ENCODE measurements around the gene DNAJC4.

Gene DNAJC4, protein sequence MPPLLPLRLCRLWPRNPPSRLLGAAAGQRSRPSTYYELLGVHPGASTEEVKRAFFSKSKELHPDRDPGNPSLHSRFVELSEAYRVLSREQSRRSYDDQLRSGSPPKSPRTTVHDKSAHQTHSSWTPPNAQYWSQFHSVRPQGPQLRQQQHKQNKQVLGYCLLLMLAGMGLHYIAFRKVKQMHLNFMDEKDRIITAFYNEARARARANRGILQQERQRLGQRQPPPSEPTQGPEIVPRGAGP

DNA sequence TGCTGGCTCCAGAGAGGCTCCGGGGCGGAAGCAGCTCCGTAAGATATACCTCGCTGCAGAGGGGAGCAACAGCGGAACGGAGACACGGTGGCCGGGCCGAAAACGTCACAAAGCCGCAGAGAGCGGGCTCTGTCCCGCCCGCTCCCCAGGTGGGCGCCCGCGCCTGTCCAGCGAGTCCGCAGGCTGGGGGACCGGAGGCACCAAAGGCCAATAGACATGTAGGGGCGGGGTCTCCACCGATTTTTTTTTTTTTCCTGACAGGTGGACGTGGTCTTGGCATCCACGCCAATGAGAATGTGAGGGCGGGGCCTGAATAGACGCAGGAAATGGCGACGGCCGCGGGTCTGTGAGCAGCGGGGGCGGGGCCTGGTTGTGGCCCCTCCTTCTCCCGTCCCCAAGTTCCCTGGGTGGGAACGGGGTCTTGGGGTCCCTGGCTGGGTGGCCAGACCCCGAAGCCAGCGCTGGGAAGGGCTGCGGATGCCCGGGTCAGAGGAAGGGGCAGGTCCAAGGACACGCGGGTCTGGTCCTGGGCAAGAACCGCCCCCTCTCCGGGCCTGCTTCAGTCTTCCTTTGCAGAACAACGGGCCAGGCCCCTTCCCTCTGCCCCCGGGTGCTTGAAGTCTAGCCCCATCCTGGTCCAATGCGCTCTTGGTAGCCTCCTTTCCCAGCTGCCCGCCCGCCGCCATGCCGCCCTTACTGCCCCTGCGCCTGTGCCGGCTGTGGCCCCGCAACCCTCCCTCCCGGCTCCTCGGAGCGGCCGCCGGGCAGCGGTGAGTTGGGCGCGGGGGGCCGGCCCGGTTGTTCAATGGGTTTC, at the start of gene DNAJC4:
Gene DNAJC4 (plus strand): TSS at position 378 of the 814 bp plus-strand sequence. CDS start 307 bp downstream, at position 685.
- DNase-seq = peak; percentile 95

DNA sequence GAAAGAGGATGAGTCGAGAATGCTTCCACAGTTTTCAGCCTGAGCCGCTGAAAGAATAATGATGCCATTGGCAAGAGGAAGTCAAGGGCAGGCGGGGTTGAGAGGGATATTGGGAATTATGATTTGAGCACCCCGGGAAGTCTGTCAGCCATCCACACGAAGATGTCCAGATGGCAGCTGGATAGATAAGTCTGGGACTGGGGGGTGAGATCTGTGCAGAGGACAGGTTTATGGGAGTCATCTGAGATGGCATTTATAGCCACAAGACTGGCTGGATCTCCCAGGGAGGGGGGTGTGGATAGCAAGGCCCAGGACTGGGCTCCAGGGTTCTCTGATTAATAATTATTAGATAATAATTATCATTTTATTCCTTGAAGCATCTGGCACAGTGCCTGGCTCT, 49.5 kb upstream of the DNAJC4 start:
- no peak for DNase-seq

DNA sequence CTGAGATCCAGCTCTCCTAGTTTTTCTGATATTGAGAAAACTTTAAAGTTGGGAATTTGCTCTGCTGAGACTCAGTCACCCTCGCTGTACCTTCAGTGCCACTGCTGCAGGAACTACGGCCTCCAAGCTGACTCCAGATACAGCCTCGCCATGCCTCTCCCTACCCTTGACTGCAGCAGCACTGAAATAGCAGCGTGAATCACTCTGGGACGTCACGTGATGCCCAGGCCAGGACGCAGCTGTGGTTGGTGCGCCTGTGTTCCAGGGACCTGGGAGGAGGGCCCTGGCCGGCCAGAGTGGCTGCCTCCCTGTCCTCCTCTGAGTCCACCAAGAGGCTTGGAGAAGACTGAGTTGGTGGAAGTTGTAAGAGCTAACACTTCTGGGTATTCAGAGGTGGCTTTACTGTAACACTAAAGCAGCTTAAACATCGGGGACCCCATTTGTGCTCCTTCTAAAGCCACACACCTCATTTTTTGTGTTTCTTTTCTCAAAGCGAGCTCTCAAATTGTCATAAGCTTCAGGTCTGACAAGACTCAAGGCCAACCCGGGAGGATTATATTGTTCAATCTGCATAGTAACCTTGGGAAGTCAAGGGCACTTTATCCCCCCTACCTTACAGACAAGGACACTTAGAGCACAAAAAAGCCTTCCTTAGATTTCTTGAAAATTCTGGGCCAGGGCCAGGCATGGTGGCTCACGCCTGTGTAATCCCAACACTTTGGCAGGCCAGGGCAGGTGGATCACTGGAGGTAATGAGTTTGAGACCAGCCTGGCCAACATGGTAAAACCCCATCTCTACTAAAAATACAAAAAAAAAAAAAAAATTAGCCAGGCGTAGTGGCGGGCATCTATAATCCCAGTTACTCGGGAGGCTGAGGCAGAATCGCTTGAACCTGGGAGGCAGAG, 48.6 kb upstream of the DNAJC4 start:
- peak; percentile 66 for DNase-seq

DNA sequence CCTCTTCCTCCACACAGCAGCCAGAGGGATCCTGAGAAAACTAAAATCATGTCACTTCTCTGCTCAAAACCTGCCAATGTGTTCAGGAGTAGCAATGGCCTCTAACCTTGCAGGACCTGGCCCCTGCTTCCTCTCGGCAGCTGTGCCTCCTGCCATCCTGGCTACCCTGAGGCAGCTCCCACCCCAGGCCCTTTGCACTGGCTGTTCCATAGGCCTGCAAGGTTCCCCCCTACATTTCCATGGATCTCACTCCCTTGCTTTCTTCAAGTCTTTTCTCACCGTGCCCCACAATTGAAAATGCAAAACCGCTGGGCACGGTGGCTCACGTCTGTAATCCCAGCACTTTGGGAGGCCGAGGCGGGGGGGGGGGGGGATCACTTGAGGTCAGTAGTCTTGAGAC, 46.5 kb upstream of the DNAJC4 start:
- DNase-seq = no peak

DNA sequence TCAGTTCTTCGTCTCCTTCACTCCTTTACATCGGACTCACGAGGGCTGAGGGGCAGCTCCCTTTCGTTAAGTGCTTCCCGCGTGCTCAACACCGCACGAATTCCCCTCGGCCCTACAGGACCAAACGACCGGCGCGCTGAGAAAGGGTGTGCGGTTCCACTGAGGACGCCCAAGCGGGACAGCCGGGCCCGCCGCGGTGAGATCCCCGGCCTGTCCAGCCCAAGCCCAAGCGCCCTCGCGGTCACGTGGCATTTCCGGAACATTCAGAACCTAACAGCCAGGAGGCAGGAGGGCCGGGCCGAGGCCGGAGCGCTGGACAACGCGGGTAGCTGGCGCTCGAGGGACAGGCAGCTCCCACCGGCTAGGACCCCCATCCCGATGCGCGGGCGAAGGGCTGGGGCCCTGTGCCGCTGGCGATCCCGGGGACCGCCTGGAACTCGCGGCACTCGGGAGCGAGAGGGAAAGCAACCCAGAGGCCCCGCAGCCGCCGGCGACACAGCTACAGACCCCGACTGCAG, 45.1 kb upstream of the DNAJC4 start:
- DNase-seq = peak; percentile 39

DNA sequence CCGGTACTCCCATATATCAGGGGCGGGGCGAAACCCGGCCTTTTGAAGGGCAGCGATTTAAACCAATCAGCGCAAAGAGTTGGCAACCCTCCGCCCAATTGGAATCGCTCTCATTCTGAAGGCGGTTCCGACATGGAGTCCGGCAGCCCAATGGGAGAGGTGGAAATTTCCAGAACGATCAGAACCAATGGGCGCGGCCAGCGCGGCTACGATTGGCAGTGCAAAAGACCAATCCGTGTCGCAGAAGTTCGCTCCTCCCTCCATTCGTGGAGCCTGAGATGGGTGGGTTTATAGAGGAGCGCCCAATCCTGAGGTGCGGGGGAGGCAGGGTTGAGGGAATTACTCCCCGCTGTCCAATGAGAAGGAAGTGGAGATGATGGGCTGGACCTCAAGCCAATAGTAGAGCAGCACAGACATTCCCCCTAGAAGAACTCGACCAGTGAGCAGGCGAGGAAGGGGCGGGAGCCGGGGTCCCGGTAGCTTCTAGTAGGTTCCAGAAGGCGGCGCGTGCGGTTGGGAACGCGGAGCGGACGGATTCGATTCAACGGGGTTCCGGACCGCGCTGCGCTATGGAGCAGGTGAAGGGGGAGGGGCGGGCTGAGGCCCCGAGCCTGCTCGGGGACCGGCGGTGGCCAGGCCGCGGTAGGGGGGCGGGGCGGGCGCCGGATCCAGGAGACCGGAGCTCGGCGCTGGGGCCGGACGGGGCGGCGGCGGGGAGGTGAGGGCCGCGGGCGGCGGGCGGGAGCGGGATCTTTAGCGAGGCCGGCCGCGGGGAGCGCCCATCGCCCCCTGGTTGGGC, 44.5 kb upstream of the DNAJC4 start, which contains the start of gene STIP1:
Gene STIP1 (plus strand): TSS at position 479 of the 799 bp plus-strand sequence. CDS start 91 bp downstream, at position 570.
- DNase-seq = peak; percentile 99

DNA sequence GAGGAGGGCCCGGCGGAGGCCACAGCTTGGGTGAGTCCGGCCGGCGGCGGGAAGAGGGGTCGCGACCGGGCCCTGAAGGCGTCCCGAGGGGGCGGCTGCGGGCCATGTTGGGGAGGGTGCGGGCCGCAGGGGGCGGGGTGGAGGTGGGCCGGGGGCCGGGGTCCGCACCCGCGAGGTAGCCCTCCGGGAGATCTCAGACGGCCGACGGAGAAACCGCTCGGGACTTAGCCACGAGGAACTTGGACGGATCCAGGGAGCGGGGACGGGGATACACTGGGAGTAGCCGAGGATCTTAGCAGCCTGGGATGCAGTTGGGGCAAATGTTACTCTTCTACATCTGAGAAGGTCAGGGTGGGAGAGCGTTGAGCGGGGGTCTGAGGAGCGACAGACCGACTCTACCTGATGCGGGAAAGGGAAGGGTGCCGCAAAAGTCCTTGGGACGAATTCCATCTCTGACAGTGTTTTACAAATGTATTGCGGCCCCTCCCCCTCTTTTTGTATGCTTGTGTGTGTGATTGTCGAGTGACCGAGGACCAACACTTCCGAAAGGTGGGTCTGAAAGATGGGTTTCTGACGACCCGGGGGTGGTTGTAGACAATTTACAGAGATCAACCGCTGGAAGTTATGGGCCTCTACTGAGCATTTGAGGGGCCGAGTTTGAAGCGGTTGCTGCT, 43.7 kb upstream of the DNAJC4 start:
- DNase-seq = no peak

DNA sequence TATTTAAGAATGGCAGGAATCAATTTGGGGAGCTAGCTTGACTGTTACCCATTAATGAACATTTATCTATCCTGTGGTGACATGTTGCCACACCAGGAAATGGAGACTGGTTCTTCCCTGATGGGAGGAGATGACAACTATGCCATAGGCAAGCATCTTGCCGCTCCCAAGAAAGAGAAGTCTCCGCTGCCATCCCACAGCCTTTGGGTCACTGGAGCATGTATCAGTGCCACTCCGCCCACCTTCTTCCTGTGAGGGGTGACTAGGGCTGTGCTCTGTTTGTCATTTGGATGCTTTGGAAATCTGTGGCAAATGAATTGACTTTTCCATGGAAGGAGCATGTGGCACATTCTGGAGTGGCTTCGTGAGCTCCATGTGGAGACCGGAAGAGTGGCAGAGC, 37.9 kb upstream of the DNAJC4 start:
- DNase-seq = no peak

DNA sequence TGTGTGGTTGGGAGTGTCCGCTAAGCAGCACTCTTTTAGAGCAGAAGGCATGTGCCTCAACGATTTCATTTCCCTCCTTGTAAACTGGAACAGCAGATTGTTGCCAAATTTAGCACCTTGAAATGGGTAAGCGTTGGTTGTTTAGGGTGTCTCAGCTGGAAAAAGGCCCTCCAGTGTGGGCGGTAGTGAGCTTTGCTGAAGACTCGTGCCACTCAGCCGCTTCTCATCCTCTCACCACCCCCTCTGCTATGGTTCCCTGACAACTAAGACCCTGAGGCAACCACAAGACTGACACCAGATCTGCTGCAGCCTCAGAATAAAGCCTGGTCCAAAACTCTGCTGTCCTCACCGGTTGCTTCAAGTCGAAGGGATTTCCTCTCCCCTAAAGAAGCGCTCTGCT, 33.7 kb upstream of the DNAJC4 start:
- no peak for DNase-seq

DNA sequence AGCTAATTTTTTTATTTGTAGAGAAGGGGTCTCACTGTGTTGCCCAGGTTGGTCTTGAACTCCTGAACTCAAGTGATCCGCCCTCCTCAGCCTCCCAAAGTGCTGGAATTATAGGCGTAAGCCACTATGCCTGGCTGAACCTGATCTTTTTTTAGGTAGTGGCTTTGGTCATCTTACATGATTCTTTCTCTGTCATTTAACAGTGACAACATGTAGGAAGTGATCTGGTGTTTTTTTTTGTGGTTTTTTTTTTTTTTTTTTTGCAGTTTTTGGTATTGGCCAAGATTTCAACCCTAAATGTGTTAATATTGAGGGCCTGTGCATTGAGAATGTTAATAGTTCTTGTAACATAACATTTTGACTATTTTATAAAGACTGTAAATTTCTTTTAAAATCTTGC, 31.8 kb upstream of the DNAJC4 start:
- DNase-seq = no peak

DNA sequence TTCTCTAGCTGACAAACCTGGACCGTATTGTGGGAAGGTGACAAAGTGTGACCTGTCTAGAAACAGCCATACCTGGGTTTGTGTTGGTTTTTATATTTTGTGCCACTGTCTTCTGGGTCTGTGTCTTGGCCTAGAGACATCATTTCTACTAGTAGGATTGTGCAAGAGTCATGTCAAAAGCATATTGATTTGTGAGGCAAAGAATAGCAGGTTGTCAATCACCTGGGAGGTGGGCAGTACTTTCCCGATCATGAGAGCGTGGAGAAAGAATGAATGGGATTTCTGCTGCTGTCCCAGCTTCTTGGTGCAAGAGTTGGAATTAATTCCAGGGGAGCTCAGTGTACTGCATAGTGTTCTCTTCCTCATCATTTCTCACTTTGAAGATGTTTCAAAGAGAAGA, 28.8 kb upstream of the DNAJC4 start:
- no peak for DNase-seq

DNA sequence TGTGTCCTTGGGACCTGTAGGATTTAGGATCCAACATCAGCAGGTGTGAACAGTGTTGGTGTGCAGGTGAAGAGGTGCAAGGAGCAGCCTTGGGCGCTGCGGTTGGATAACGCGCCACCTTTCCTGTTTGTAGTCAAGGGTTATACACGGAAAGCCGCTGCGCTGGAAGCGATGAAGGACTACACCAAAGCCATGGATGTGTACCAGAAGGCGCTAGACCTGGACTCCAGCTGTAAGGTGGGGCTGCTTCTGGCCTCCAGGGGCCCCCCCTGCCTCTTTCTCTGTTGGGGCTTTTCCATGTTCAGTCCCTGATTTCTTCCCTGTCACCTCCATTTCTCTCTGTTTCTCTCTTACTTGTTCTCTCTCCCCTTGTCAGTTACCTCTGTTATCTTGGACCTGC, 27.4 kb upstream of the DNAJC4 start:
- DNase-seq = no peak

DNA sequence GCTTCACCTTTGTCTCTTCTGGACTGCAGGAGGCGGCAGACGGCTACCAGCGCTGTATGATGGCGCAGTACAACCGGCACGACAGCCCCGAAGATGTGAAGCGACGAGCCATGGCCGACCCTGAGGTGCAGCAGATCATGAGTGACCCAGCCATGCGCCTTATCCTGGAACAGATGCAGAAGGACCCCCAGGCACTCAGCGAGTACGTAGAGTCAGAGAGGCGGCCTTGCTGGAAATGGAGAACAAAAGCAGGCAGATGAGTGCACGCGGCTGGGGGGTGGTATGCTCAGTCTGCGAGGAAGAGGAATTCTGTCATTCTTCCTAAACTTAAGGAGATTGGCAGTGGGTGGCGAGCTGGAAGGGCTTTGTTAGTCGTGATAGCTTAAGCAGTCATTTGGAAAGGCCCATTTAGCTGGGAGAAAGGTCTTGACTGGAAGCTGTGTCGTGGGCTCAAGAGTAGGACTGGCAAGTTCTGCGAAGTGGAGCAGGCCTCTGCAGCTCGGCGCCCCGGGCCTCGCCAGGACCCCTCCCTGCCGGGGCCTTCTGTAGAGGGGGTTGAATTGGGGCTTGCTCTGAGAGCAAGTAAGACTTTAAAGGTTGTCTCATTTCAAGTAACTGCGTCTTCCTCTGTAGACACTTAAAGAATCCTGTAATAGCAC, 26.8 kb upstream of the DNAJC4 start:
- DNase-seq = no peak

DNA sequence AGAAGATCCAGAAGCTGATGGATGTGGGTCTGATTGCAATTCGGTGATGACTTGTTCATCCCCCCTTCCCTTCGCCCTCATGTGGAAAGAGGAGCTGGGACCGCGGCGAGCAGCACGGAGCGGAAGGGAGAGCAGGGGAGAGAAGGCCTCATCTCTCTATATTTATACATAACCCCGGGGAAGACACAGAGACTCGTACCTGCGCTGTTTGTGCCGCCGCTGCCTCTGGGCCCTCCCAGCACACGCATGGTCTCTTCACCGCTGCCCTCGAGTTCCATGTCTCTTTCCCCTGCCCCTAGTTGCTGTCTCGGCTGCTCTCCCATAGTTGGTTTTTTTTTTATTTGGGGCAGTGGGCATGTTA, 26.3 kb upstream of the DNAJC4 start:
- no peak for DNase-seq

DNA sequence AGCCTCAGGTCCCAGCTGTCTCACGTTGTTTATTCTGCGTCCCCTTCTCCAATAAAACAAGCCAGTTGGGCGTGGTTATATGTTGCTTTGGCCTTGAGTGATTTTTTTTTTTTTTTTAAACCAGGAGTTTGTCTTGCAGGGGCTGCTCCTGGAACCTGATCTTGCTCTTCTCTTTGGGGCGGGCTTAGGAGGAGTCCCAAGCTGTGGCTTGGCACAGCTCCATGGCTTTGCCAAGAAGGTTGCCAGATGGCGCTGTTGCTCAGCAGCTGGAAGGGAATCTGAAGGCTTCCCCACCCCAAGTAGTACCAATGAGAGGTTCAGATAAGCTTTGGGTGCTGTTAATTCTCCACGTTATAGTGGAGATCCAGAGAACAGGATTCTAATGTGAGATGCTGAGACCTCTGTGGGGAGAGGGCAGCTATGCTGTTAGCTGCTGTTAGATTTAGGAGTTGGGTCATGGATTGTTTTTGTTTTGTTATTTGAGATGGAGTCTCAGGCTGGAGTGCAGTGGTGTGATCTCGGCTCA, 25.8 kb upstream of the DNAJC4 start:
- DNase-seq = peak; percentile 78

DNA sequence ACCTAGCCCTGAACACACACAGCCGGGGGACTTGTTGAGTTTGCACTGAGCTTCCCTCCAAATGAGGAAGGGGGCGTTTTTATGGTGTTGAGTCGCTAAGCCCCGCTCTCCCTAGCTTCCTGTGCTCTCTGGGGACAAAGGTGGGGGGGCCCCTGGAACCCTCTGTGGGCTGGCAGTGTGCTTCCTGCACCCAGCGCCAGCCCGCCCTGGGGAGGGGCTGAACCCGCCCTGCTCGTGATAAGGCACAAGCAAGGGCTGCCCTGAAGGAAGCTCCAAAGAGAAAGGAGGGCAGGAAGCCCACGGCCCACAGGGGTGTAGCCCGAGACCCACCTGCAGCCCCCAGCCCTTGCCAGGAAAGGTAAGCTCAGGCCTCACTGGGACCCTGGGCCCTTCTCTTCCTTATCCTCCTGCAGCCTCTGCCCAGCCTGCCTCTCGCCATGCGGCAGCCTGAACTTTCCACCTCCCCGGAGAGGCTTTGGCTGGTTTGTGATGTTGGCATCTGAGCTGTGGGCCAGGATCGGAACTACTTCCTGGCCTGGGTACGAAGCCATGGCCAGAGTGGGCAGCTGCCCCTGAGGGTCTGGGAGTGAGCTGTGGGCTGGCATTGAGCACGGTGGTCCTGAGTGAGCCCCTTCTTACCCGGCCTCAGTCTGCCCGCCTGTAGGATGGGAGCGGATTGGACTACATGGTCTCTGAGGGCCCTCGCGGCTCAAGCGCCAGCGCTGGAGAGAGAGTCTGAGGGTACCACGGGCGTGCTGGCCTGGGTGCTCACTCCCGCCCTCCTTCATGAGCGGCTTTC, 23.7 kb upstream of the DNAJC4 start, which contains the start of gene FERMT3:
Gene FERMT3 (plus strand): TSS at position 265 of the 799 bp plus-strand sequence. CDS start 644 bp downstream, outside the sequence.
- DNase-seq = no peak

DNA sequence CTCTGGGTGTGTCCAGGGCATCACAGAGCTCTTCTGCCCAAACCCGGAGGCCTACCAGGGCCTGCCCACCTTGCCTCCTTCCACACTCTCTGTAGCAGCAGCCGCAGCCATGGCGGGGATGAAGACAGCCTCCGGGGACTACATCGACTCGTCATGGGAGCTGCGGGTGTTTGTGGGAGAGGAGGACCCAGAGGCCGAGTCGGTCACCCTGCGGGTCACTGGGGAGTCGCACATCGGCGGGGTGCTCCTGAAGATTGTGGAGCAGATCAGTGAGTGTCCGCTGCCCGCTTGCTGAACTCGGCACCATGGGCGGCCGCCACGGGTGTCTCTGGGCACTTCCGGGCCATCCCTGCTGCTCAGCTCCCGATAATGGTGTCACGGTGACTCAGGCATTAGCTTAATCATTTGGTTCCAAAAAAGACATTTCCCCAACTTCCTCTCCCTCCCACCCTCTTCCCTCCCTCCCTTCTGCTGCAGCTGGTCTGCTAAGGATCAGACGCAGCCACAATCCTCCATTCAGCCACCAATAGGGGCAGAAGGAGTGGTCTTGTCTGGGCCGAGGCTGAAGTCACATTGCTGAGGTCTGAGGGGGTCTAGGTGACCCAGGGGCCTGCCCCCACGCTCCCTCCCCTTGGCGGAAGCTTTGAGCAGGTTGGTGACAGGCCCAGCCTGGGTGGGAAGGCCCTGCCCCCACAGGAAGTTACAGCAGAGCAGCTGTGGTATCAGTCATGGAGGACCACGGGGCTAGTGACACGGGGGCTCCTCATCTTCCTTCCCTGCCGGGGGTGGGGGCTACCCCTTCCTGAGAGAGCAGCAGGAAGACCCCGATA, 22.9 kb upstream of the DNAJC4 start:
- no peak for DNase-seq

DNA sequence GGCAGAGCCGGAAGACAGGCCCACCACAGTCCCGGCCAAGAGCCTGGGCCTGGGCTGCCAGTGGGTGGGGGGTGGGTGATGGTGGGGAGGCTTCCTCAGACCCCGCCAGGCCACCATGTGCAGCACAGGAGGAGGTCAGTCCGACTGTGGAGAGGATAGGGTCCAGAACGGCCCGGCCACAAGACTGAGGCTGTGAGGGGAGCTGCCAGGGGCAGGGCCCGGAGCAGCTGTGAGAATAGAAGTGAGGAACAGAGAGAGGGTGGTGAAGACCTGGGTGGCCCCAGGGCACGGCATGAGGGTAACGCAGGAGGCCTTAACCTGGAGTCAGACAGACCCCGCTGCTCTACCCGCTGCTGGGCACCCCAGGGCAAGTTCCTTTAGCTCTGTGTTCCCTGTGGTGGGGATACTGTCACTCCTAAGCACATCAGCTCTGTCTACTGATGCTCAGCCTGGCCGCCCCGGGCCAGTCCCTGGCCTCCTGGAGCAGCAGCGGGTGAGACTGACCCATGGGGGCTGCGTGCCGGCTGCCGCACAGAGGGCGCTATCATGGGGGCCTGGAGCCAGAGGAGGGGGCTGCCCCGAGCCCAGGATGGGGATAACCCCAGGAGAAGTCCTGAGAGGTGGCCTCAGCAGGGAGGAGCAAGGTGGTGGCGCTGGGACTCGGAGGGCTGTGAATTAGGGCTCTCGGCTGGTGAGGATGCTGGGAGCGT, 22.1 kb upstream of the DNAJC4 start:
- no peak for DNase-seq
